ENCODE measurements around the gene P4HTM. TPM values are rescaled to one million over a fixed set of nuclear protein-coding genes. Genes with fewer than 3 reads are reported as not detected.

Gene P4HTM
- total RNA-seq, 4 donors from 2014 or later: 76.4 to 99.0 (median 88.8) TPM

DNA sequence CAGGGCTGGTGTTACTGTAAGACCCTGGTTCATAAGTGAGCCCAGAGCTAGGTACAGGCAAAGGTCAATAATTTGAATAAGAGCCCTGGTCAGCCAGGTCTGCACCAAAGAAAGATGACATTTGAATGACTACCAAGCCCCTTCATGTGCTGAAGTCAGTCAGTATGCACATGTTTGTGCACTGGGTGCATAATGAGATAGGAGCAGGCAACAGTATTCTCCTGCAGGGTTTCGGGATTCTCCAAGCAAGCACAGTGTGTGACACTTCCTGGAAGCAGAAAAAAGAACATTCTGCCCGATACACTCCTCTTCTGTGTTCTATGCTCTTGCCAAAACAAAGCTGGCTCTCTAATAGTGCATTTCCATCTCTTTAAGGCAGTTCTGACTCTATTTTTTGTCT is 44.6 kb downstream of the P4HTM start:
- H3K4me3 ChIP-seq: no peak overlapping the region
- H3K27me3 ChIP-seq: no peaks in the 10 kb centered on the region
- WGBS, 2 donors: 88 to 92% methylated on average over 2 of the region's 2 CpGs
- peaks cover 0 to 6% (median under 1%) of the 10 kb centered on the region in 4 donors for H3K4me1 ChIP-seq
- peaks cover 6 to 89% (median 10%) of the 10 kb centered on the region in 3 donors for H3K36me3 ChIP-seq
- TF ChIP-seq CTCF (IDR thresholded peaks at IDR 0.05) (no peak), POLR2A (IDR thresholded peaks at IDR 0.05) (no peak), EP300 (IDR thresholded peaks at IDR 0.05) (no peak)
- no peaks in the 10 kb centered on the region for H3K9me3 ChIP-seq
- H3K27ac ChIP-seq: no peak overlapping the region
- no peak for DNase-seq (ENCODE audit: low spot score in 2 of 2)

DNA sequence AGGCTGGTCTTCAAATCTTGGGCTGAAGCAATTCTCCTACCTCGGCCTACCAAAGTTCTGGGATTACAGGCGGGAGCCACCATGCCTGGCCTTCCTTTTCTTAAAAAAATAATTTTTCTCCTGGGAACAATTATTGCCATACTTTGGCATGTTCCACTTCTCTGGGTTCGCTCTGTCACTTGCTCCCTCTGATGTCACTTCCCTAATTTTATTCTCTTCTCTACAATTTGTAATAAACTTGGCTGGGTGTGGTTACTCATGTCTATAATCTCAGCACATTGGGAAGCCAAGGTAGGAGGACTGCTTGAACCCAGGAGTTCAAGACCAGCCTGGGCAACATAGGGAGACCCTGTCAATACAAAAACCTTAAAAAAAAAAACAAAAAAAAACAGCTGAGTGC is 45.2 kb downstream of the P4HTM start:
- TF ChIP-seq EP300 (IDR thresholded peaks at IDR 0.05) (no peak), POLR2A (IDR thresholded peaks at IDR 0.05) (no peak), CTCF (IDR thresholded peaks at IDR 0.05) (no peak)
- Histone ChIP-seq H3K4me1 (peaks cover 0 to 3% (median 0%) of the 10 kb centered on the region in 4 donors), H3K9me3 (no peaks in the 10 kb centered on the region), H3K36me3 (peaks cover 6 to 90% (median 10%) of the 10 kb centered on the region in 3 donors), H3K27ac (no peak overlapping the region), H3K27me3 (no peaks in the 10 kb centered on the region), H3K4me3 (no peak overlapping the region)
- no peak for DNase-seq (ENCODE audit: low spot score in 2 of 2)
- WGBS, 2 donors: 82 to 87% methylated on average over 3 of the region's 3 CpGs

- TF ChIP-seq POLR2A (IDR thresholded peaks at IDR 0.05) (no peak), EP300 (IDR thresholded peaks at IDR 0.05) (no peak), CTCF (IDR thresholded peaks at IDR 0.05) (no peak)
- no peak for DNase-seq (ENCODE audit: low spot score in 2 of 2)
- WGBS, 2 donors: 79 to 97% methylated on average over 1 of the region's 1 CpG
- no peaks in the 10 kb centered on the region for H3K9me3 ChIP-seq
- H3K36me3 ChIP-seq: peaks cover 4 to 78% (median 16%) of the 10 kb centered on the region in 3 donors
- H3K27me3 ChIP-seq: no peaks in the 10 kb centered on the region
- H3K4me1 ChIP-seq: no peaks in the 10 kb centered on the region
- no peak overlapping the region for H3K4me3 ChIP-seq
- no peak overlapping the region for H3K27ac ChIP-seq
Observed at GRCh38 chr3:49053543-49053942, 63.5 kb downstream of the P4HTM start.

DNA sequence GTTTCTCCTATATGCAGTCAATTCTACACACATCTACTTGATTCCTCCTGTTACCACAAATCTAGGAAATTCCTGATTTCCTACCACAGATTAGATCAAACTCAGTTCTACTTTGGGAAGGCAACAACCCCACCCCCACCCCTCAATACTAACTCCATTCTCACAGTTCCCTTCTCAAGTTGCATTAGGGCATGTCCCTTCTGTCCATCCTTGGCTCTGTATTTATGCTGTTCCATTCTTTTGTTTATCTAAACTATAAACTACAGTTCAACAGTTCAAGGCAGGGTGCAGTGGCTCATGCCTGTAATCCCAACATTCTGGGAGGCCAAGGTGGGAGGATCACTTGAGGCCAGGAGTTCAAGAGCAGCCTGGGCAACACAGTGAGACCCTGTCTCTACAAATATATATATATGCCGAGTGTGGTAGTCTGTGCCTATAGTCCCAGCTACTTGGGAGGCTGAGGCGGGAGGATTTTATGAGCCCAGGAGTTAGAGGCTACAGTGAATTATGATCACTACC is 64.4 kb downstream of the P4HTM start:
- 85 to 96% methylated on average over 2 of the region's 2 CpGs for WGBS, 2 donors
- Histone ChIP-seq H3K9me3 (no peaks in the 10 kb centered on the region), H3K27ac (no peak overlapping the region), H3K4me3 (no peak overlapping the region), H3K4me1 (no peaks in the 10 kb centered on the region), H3K36me3 (peaks cover 4 to 80% (median 16%) of the 10 kb centered on the region in 3 donors), H3K27me3 (no peaks in the 10 kb centered on the region)
- TF ChIP-seq EP300 (IDR thresholded peaks at IDR 0.05) (no peak), POLR2A (IDR thresholded peaks at IDR 0.05) (no peak), CTCF (IDR thresholded peaks at IDR 0.05) (no peak)
- DNase-seq (ENCODE audit: low spot score in 2 of 2): no peak

Small RNA genes within 50 kb of the gene (small RNA-seq; reads per million reads assigned to genes)
- gene MIR191: 3,264 reads per million, percentile 99 among the genes with 10 or more reads in this experiment
- gene MIR425: 5.7 reads per million, percentile 85 among the genes with 10 or more reads in this experiment

Other genes with a start within 250 kb of the P4HTM start
- 10 to 100 TPM; 26.9 to 37.5 (median 32.4) TPM for gene PRKAR2A, start 142.4 kb upstream of the P4HTM start, total RNA-seq
- gene SLC25A20, start 91.4 kb upstream of the P4HTM start, total RNA-seq: 10 to 100 TPM; 19.6 to 39.3 (median 22.1) TPM
- gene ARIH2, start 71.4 kb upstream of the P4HTM start, total RNA-seq: 100 to 1,000 TPM in 2 of 4 donors, 10 to 100 TPM in 2; 68.8 to 115 (median 94.4) TPM
- 100 to 1,000 TPM in 3 of 4 donors, 10 to 100 TPM in 1; 95.3 to 138 (median 117) TPM for gene WDR6, start 17.1 kb downstream of the P4HTM start, total RNA-seq
- gene DALRD3, start 28.3 kb downstream of the P4HTM start, total RNA-seq: 10 to 100 TPM; 35.7 to 48.6 (median 43.8) TPM
- 100 to 1,000 TPM; 116 to 122 (median 118) TPM for gene NDUFAF3, start 31.9 kb downstream of the P4HTM start, total RNA-seq
- 100 to 1,000 TPM; 108 to 156 (median 128) TPM for gene IMPDH2, start 39.2 kb downstream of the P4HTM start, total RNA-seq
- 10 to 100 TPM; 66.2 to 93.9 (median 82.6) TPM for gene QRICH1, start 103.8 kb downstream of the P4HTM start, total RNA-seq
- 100 to 1,000 TPM; 137 to 227 (median 161) TPM for gene QARS1, start 114.5 kb downstream of the P4HTM start, total RNA-seq
- gene USP19, start 130.6 kb downstream of the P4HTM start, total RNA-seq: 100 to 1,000 TPM in 1 of 4 donors, 10 to 100 TPM in 3; 72.3 to 113 (median 83.6) TPM
- 100 to 1,000 TPM; 589 to 844 (median 649) TPM for gene LAMB2, start 142.8 kb downstream of the P4HTM start, total RNA-seq
- gene CCDC71, start 176.1 kb downstream of the P4HTM start, total RNA-seq: 10 to 100 TPM; 30.4 to 38.3 (median 36.3) TPM
- gene KLHDC8B, start 181.4 kb downstream of the P4HTM start, total RNA-seq: 10 to 100 TPM; 20.8 to 33.1 (median 29.7) TPM